GM19468 (cell line): ENCODE results near the gene MKLN1.
"Not testable (repeated sequence)": the region's sequence is repeated elsewhere in the genome, so short reads cannot be mapped to it uniquely, and the experiment has no call there.

ENCODE experiments used
- ATAC-seq: cut with Tn5 transposase; IDR thresholded peaks from one replicate; pipeline ENCODE4 v1.9.1; 2021; ENCODE audit warnings: mild to moderate bottlenecking, moderate library complexity, moderate number of reproducible peaks; ENCODE audit not compliant: unreplicated experiment; ENCODE audit errors: extremely low read depth

MKLN1 gene

DNA sequence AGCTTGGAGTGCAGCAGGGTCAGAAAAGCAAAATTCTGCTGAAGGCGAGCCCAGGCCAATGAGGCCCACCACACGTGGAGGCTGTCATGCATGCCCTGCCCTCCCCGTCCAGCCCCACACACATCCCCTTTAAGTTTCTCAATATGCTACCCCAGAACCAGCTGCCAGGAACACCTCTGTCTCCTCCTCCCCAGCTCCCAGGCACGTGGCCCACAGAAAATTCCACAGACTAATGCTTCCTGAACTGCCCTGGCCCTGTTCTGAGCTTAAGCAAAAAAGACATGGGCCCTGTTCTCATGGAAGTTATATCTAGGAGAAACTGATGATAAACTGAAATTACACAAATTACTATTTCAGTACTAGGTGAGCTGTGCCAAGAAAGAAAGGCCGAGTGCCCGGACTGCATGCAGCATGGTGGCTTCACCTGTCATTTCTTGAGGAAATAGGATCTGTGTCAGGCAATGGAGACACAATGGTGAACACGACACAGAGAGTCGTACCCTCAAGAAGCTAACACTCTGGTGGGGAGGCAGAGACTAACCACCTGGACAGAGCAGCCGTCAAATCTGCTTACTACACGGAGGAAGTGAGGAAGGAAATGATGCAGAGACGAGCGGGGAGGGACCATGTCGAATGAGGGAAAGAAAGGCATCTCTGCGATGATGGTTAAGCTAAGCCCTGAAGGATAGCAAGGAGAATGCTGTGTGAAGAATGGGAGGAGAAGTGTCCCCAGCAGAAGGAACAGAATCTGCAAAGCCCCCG, 184.3 kb downstream of the MKLN1 start:
- ATAC-seq = no peak

DNA sequence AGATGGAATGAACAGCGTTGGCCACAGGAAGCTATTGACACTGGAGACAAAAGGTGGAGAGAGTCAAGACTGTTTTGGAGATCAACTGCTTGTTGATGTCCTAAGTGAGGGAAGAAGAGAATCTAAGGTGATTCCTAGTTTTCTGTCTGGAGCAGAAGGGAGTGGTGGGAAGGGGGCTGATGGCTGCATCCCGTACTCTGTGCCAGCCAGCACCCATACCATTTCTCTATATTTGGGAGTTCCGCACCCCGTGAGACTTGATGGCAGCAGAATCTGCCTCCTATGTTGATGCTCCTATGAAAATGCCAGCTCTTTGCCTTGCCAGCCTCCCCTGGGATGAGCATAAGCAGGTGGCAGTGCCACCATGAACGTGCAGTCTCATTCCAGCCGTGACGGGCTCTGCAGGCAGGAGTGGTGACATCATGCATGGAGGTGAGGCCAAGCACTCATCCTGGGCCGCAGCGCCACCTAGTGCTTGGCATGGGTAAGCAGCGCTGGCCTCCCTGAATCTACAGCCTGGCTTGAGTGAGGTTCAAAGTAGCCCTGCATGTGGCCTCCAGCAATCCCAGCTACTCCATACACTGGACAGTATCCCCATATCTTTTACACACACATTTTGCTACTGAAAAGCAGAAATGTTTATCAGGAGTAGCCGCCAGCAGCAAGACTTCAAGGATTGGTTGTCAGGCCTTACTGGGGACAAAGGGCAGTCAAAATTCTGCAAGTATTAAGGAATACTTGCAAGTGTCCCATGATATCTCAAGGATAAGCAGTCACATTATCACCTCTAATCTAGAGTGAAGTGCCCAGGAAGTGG, 185.8 kb downstream of the MKLN1 start:
- peak; percentile 72 for ATAC-seq

GRCh38 chr7:131515471-131515870, 187.8 kb downstream of the MKLN1 start:
- not testable (repeated sequence) for ATAC-seq

DNA sequence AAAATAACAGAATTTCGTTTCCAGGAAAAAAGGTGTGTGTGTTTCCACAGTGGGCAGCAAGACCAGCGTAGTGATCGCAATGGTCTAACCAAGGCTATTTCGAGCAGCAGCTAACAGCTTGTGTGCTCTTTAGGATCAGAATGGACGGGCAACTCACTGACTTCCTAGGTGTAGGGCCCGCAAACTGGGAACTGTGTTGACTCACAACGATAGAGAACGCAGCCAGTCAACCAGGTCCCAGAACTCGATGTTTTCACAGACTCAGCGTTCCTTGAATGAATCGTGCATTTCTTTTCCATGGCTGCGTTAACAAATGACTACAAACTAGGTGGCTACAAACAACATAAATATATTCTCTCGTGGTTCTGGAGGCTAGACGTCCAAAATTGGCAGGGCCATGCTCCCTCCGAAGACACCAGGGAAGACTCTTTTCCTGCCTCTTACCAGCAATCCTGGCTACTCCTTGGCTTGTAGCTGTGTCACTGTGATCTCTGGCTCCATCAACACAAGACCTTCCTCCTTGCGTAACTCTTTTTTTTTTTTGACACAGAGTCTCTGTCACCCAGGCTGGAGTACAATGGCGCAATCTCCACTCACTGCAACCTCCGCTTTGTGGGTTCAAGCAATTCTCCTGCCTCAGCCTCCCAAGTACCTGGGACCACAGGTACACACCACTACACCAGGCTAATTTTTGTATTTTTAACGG, 189.7 kb downstream of the MKLN1 start:
- ATAC-seq = no peak

GRCh38 chr7:131518626-131519025, 190.9 kb downstream of the MKLN1 start:
- no peak for ATAC-seq

DNA sequence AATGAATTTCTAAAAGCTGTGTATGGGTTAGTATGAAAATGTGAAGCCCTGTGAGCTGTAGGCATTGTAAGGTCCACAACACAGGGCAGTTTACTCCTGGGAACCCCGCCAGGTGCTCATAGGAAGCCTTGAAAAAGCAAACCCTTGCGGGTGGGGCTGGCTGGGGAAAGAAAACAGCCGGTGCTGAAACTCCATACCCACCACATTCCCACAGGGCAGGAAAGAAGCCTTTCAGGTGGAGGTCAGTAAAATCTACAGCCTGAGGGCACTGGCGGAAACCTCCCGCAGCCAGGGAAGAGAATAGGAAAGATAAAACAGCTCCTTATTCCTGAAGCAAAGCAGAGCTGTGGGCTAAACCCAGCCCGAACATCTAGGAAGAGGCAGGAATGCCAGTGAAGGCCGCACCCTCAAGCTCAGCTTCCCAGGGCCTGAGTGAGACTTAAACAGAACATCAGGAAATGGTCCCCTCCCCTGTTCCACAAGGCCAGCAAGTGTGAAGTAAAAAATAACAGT, 194.0 kb downstream of the MKLN1 start:
- ATAC-seq = no peak

DNA sequence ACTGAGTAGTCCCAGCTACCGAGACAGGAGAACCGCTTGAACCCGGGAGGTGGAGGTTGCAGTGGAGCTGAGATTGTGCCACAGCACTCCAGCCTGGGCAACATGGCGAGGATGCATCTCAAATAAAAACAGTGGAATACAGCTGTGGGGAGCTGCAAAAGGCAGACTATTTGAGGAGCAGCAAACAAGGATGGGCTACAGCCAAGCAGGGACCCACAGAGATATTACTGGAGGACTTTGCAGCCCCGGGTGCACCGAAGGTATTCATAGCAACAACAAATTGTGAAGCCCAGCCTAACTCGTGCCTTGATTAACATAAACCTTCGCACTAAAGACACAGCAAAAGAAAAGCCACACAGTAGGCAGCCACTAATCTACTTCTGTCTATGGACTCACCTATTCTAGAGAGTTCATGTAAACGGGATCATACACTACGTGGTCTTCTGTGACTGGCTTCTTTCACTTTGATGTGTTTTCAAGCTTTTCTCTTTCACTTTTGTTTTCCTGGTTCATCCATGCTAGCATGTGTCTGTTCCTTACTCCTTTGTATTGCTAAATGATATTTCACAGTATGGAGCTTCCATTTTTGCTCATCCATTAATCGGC, 194.8 kb downstream of the MKLN1 start:
- no peak for ATAC-seq

DNA sequence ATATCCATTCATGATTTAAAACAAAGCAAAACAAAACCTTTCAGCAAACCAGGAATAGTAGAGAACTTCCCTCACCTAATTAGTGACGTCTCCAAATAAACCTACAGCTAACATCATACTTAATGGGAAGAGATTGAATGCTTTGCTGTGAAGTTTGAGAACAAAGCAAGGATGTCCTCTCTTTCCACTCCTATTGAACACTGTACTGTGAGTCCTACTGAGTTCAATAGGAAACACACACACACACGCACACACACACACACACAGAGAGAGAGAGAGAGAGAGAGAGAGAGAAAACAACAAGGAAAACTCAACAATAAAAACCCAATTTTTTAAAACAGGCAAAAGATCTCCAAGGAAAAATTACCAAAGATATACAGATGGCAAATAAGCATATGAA, 196.4 kb downstream of the MKLN1 start:
- ATAC-seq = no peak

GRCh38 chr7:131524703-131525102, 197.0 kb downstream of the MKLN1 start:
- ATAC-seq = no peak

DNA sequence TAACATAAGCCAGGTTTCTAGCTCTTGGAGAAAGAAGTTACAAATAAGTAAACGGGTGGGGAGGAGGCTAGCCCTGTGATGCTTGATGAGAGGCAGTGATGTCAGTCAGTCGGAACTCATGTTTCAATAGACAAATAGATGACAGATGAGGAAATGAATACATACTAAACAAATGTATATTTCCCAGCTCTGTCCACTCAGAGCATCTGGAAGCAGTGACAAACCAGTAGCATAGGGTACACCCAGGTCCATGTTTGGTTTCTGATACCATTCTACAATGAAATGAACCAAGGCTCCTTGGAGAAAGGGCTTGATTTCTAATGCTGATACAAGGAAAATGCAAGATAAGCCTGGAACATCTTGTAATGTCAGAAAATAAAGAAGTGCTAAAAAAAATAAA, 198.1 kb downstream of the MKLN1 start:
- no peak for ATAC-seq

DNA sequence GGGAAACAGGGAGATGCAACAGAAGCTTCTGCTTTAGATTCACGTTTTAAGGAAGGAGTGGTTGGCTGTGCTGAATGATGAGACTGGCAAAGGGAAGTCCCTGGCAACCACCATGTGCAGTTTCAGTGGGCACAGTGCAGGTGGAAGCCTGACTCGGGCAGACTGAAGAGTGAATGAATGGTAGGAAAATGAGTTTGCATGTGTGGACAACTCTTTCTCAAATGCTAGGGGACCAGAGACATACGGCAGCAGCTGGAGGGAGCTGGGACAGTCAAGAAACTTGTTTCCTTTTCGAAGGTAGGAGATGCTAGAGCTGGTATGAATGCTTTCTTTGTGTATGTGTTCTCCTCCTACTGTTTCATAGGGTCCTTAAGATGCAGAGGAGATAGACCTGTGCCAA, 199.8 kb downstream of the MKLN1 start:
- ATAC-seq = no peak

GRCh38 chr7:131529179-131529578, 201.5 kb downstream of the MKLN1 start:
- ATAC-seq = no peak

GRCh38 chr7:131529617-131530016, 201.9 kb downstream of the MKLN1 start:
- no peak for ATAC-seq

GRCh38 chr7:131530137-131530536, 202.5 kb downstream of the MKLN1 start:
- ATAC-seq = no peak

GRCh38 chr7:131532570-131533091, 205.0 kb downstream of the MKLN1 start:
- no peak for ATAC-seq

- no peak for ATAC-seq
These were observed 205.5 kb downstream of the MKLN1 start for GRCh38 chr7:131533151-131533559.

DNA sequence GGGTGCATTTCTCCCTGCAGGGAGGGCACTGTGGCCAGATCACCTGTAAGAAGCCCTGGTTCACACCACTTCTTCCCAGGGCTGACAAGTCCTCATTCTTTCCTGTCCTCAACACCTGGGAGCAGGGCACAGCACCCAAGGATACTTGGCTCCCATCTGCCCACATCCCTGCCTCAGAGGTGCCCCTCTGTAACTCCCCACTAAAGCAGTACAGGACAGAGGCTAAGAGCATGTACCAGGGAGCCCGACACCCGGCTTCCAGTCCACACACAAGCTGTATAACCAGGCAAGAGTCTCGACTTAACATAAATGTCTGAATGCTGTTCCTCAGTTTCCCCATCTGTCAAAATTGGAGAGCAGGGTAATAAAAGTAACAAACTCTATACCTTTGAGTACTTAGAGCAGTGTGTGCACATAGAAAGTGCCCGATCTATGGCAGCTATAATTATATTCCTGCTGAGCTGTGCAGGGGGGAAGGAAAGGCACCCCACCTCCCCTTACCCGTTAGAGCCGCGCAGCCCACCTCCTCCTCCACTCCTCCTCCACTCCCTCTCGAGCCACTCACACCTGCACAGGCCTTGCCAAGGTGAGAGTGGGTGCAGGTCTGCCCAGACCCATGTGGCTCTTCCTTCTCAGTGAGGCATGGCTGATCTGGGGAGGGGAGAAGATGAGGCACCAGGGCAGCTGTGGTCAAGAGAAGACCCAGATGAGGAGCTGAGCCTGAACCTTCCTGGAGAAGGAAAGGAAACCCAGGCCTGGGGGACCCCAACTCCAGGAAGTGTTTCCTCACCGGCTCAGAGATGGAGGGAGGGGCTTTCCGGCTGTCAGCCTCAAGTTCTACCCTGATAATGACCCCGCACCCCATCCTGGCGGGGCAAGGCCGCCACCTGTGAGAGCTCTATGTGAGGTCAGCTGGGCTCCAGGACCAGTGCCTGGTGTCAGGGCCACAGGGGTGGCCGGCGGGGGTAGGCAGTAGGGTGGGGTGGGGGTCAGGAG, 206.2 kb downstream of the MKLN1 start:
- ATAC-seq = no peak

DNA sequence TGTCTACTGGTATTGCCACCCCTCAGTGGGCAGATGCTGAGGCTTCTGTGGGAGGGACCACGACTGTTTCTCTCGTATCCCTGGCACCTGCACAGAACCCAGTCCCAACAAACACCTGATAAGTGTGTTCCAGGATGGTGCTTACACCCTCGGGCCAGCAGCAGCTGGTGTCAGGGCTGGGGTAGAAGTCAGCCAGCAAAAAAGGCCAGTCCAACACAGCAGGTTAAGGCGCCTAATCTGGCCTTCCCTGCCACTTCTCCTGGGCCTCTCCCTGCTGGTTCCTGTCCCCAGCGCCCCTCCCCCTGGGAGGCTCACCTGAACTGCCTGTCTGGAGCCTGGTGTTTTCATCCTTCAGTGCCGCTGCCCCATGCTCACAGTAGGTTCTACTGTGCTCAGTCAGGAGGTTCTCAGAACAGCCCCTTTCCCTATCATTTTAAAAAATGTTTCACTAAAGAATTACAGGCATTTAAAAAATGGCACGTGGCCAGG, 208.7 kb downstream of the MKLN1 start:
- no peak for ATAC-seq

DNA sequence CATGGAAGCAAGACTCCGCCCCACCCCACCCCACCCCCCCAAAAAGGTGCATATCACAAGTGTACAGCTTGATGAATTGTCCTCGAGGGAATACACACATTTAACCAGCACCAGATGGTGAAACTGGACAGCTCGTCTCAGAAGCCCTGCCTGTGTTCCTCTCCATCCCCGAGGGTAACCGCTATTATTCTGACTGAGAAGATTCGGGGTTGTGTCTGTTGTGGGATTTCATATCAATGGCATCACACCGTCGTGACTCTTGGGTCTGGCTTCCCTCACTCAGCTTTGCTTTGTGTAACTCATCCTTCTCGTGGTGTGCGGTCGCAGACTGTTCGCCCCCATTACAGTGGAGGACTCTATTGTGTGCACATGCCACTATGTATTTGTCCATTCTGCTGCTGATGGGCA, 209.9 kb downstream of the MKLN1 start:
- ATAC-seq = no peak
